ENCODE results near the gene ZSCAN21. TPM values are rescaled to one million over a fixed set of nuclear protein-coding genes. Genes with fewer than 3 reads are reported as not detected.

The ZSCAN21 gene
- total RNA-seq, 4 donors from 2014 or later, result 6.7 to 15.6 (median 12.1) TPM

- no peak for TF ChIP-seq CTCF (IDR thresholded peaks at IDR 0.05; ENCODE audit: low read depth)
Measured at GRCh38 chr7:100111914-100112313, 62.3 kb downstream of the ZSCAN21 start.

Small RNA genes lying within 50 kb of the gene (small RNA-seq; reads per million reads assigned to genes)
- gene MIR106B (36.5 reads per million, percentile 96 among the genes with 10 or more reads in this experiment), gene MIR25 (558 reads per million, percentile 99 among the genes with 10 or more reads in this experiment), gene MIR93 (75.4 reads per million, percentile 97 among the genes with 10 or more reads in this experiment)

Other genes with a start within 250 kb of the ZSCAN21 start
- gene CYP3A43, start 221.8 kb upstream of the ZSCAN21 start, total RNA-seq, result not detected
- under 1 TPM in 1 of 4 donors, not detected in 3; 0.98 TPM for gene OR2AE1, start 172.7 kb upstream of the ZSCAN21 start, total RNA-seq
- gene TRIM4, start 130.2 kb upstream of the ZSCAN21 start, total RNA-seq, result 10 to 100 TPM; 33.5 to 50.5 (median 42.0) TPM
- gene GJC3, start 120.2 kb upstream of the ZSCAN21 start, total RNA-seq, result 1 to 10 TPM in 1 of 4 donors, under 1 TPM in 1, not detected in 2; 0.68 to 2.1 TPM
- 100 to 1,000 TPM in 1 of 4 donors, 10 to 100 TPM in 3; 31.5 to 411 (median 51.0) TPM for gene AZGP1, start 73.7 kb upstream of the ZSCAN21 start, total RNA-seq
- gene ZKSCAN1, start 34.2 kb upstream of the ZSCAN21 start, total RNA-seq, result 10 to 100 TPM; 28.5 to 39.9 (median 33.8) TPM
- 10 to 100 TPM; 14.8 to 29.3 (median 25.2) TPM for gene ZNF3, start 31.9 kb downstream of the ZSCAN21 start, total RNA-seq
- gene COPS6, start 39.2 kb downstream of the ZSCAN21 start, total RNA-seq, result 10 to 100 TPM; 50.5 to 74.4 (median 57.0) TPM
- 10 to 100 TPM; 20.1 to 66.1 (median 46.7) TPM for gene MCM7, start 51.6 kb downstream of the ZSCAN21 start, total RNA-seq
- gene AP4M1, start 51.9 kb downstream of the ZSCAN21 start, total RNA-seq, result 10 to 100 TPM in 3 of 4 donors, 1 to 10 TPM in 1; 6.7 to 25.6 (median 18.0) TPM
- gene TAF6, start 69.6 kb downstream of the ZSCAN21 start, total RNA-seq, result 10 to 100 TPM in 3 of 4 donors, 1 to 10 TPM in 1; 9.8 to 36.2 (median 26.2) TPM
- gene CNPY4, start 69.9 kb downstream of the ZSCAN21 start, total RNA-seq, result 10 to 100 TPM in 1 of 4 donors, 1 to 10 TPM in 3; 5.3 to 13.0 (median 8.2) TPM
- 1 to 10 TPM in 3 of 4 donors, under 1 TPM in 1; 0.66 to 2.7 (median 2.3) TPM for gene MBLAC1, start 77.2 kb downstream of the ZSCAN21 start, total RNA-seq
- gene LAMTOR4, start 99.1 kb downstream of the ZSCAN21 start, total RNA-seq, result 100 to 1,000 TPM; 142 to 268 (median 250) TPM
- gene TRAPPC14, start 108.9 kb downstream of the ZSCAN21 start, total RNA-seq, result 1 to 10 TPM; 2.6 to 6.7 (median 4.6) TPM
- 1 to 10 TPM in 3 of 4 donors, under 1 TPM in 1; 0.85 to 3.6 (median 1.5) TPM for gene GAL3ST4, start 118.8 kb downstream of the ZSCAN21 start, total RNA-seq
- gene GPC2, start 127.6 kb downstream of the ZSCAN21 start, total RNA-seq, result 1 to 10 TPM in 1 of 4 donors, under 1 TPM in 1, not detected in 2; 0.66 to 2.7 TPM
- gene STAG3, start 128.1 kb downstream of the ZSCAN21 start, total RNA-seq, result 1 to 10 TPM in 2 of 4 donors, under 1 TPM in 2; 0.65 to 3.6 (median 1.9) TPM
- gene PVRIG, start 170.2 kb downstream of the ZSCAN21 start, total RNA-seq, result under 1 TPM in 3 of 4 donors, not detected in 1; 0.34 to 0.66 (median 0.49) TPM